Activated naive CD4-positive, alpha-beta T cell treated with anti-CD3 and anti-CD28 coated beads, Interleukin-2, amount 50 U/mL, for 24 hours (primary cell): ENCODE results near the gene SLC4A4.

ENCODE experiments used
- H3K27ac Mint-ChIP-seq: one replicate; pipeline ENCODE4 v1.8.0; 2021; ENCODE audit warnings: mild to moderate bottlenecking, mixed read lengths
- H3K27me3 Mint-ChIP-seq: one replicate; pipeline ENCODE4 v1.8.0; 2021; ENCODE audit warnings: mixed read lengths
- H3K36me3 Mint-ChIP-seq: one replicate; pipeline ENCODE4 v1.8.0; 2021; ENCODE audit warnings: mixed read lengths
- H3K4me1 Mint-ChIP-seq: one replicate; pipeline ENCODE4 v1.8.0; 2021; ENCODE audit warnings: mixed read lengths
- H3K4me3 Mint-ChIP-seq: one replicate; pipeline ENCODE4 v1.8.0; 2021; ENCODE audit warnings: mild to moderate bottlenecking, mixed read lengths
- H3K9me3 Mint-ChIP-seq: one replicate; pipeline ENCODE4 v1.8.0; 2021; ENCODE audit warnings: mixed read lengths

The SLC4A4 gene

GRCh38 chr4:71426381-71427042 lies 87.7 kb downstream of the SLC4A4 start:
- Mint-ChIP-seq H3K36me3 (no peaks in the 10 kb centered on the region), H3K4me3 (no peak overlapping the region), H3K4me1 (no peaks in the 10 kb centered on the region), H3K27me3 (peaks cover 3% of the 10 kb centered on the region), H3K27ac (no peak overlapping the region), H3K9me3 (no peaks in the 10 kb centered on the region)

GRCh38 chr4:71429106-71429505 lies 90.3 kb downstream of the SLC4A4 start:
- H3K4me3 Mint-ChIP-seq, result no peak overlapping the region
- H3K4me1 Mint-ChIP-seq, result no peaks in the 10 kb centered on the region
- peaks cover 5% of the 10 kb centered on the region for H3K27me3 Mint-ChIP-seq
- no peaks in the 10 kb centered on the region for H3K9me3 Mint-ChIP-seq
- no peak overlapping the region for H3K27ac Mint-ChIP-seq
- H3K36me3 Mint-ChIP-seq, result no peaks in the 10 kb centered on the region

- Mint-ChIP-seq H3K27me3 (peaks cover 7% of the 10 kb centered on the region), H3K9me3 (no peaks in the 10 kb centered on the region)
Measured at GRCh38 chr4:71429962-71430361, 91.1 kb downstream of the SLC4A4 start.

GRCh38 chr4:71430609-71431008 lies 91.8 kb downstream of the SLC4A4 start:
- peaks cover 7% of the 10 kb centered on the region for H3K27me3 Mint-ChIP-seq
- H3K4me3 Mint-ChIP-seq, result no peak overlapping the region
- no peaks in the 10 kb centered on the region for H3K4me1 Mint-ChIP-seq
- H3K27ac Mint-ChIP-seq, result no peak overlapping the region
- H3K36me3 Mint-ChIP-seq, result no peaks in the 10 kb centered on the region
- H3K9me3 Mint-ChIP-seq, result no peaks in the 10 kb centered on the region

More at GRCh38 chr4:71429962-71430361, 91.1 kb downstream of the SLC4A4 start:
- Mint-ChIP-seq H3K36me3 (no peaks in the 10 kb centered on the region), H3K27ac (no peak overlapping the region), H3K4me1 (no peaks in the 10 kb centered on the region), H3K4me3 (no peak overlapping the region)

- Mint-ChIP-seq H3K4me1 (no peaks in the 10 kb centered on the region), H3K27me3 (peaks cover 3% of the 10 kb centered on the region), H3K27ac (no peak overlapping the region), H3K4me3 (no peak overlapping the region), H3K9me3 (no peaks in the 10 kb centered on the region), H3K36me3 (no peaks in the 10 kb centered on the region)
Measured at GRCh38 chr4:71440612-71441011, 101.8 kb downstream of the SLC4A4 start.

GRCh38 chr4:71441186-71442169 lies 102.7 kb downstream of the SLC4A4 start:
- Mint-ChIP-seq H3K27ac (no peak overlapping the region), H3K27me3 (peaks cover 3% of the 10 kb centered on the region), H3K4me1 (no peaks in the 10 kb centered on the region), H3K4me3 (no peak overlapping the region), H3K9me3 (no peaks in the 10 kb centered on the region), H3K36me3 (no peaks in the 10 kb centered on the region)

GRCh38 chr4:71442336-71442735 lies 103.5 kb downstream of the SLC4A4 start:
- Mint-ChIP-seq H3K4me3 (no peak overlapping the region), H3K9me3 (no peaks in the 10 kb centered on the region), H3K27me3 (peaks cover 3% of the 10 kb centered on the region), H3K4me1 (no peaks in the 10 kb centered on the region), H3K27ac (no peak overlapping the region), H3K36me3 (no peaks in the 10 kb centered on the region)

GRCh38 chr4:71444395-71444794 lies 105.6 kb downstream of the SLC4A4 start:
- no peaks in the 10 kb centered on the region for H3K9me3 Mint-ChIP-seq
- no peaks in the 10 kb centered on the region for H3K36me3 Mint-ChIP-seq
- H3K4me1 Mint-ChIP-seq, result no peaks in the 10 kb centered on the region
- H3K27me3 Mint-ChIP-seq, result peaks cover 6% of the 10 kb centered on the region
- no peak overlapping the region for H3K27ac Mint-ChIP-seq
- no peak overlapping the region for H3K4me3 Mint-ChIP-seq

- Mint-ChIP-seq H3K4me1 (no peaks in the 10 kb centered on the region), H3K4me3 (no peak overlapping the region), H3K36me3 (no peaks in the 10 kb centered on the region), H3K9me3 (no peaks in the 10 kb centered on the region), H3K27me3 (peaks cover 6% of the 10 kb centered on the region), H3K27ac (no peak overlapping the region)
Measured at GRCh38 chr4:71445811-71446210, 107.0 kb downstream of the SLC4A4 start.

GRCh38 chr4:71446479-71447081 lies 107.8 kb downstream of the SLC4A4 start:
- Mint-ChIP-seq H3K36me3 (no peaks in the 10 kb centered on the region), H3K4me3 (no peak overlapping the region), H3K4me1 (no peaks in the 10 kb centered on the region), H3K27ac (no peak overlapping the region), H3K27me3 (peaks cover 6% of the 10 kb centered on the region), H3K9me3 (no peaks in the 10 kb centered on the region)

- H3K4me1 Mint-ChIP-seq, result no peaks in the 10 kb centered on the region
- no peaks in the 10 kb centered on the region for H3K9me3 Mint-ChIP-seq
- no peak overlapping the region for H3K4me3 Mint-ChIP-seq
- H3K36me3 Mint-ChIP-seq, result no peaks in the 10 kb centered on the region
- peaks cover 3% of the 10 kb centered on the region for H3K27me3 Mint-ChIP-seq
- no peak overlapping the region for H3K27ac Mint-ChIP-seq
Measured at GRCh38 chr4:71449040-71449439, 110.2 kb downstream of the SLC4A4 start.

- H3K27me3 Mint-ChIP-seq, result peaks cover 3% of the 10 kb centered on the region
- no peaks in the 10 kb centered on the region for H3K4me1 Mint-ChIP-seq
- no peak overlapping the region for H3K27ac Mint-ChIP-seq
- no peak overlapping the region for H3K4me3 Mint-ChIP-seq
- no peaks in the 10 kb centered on the region for H3K36me3 Mint-ChIP-seq
- no peaks in the 10 kb centered on the region for H3K9me3 Mint-ChIP-seq
Measured at GRCh38 chr4:71449878-71450277, 111.1 kb downstream of the SLC4A4 start.

- H3K4me3 Mint-ChIP-seq, result no peak overlapping the region
- H3K4me1 Mint-ChIP-seq, result no peaks in the 10 kb centered on the region
- peaks cover 3% of the 10 kb centered on the region for H3K27me3 Mint-ChIP-seq
- H3K9me3 Mint-ChIP-seq, result no peaks in the 10 kb centered on the region
- H3K27ac Mint-ChIP-seq, result no peak overlapping the region
- H3K36me3 Mint-ChIP-seq, result no peaks in the 10 kb centered on the region
Measured at GRCh38 chr4:71453531-71453930, 114.7 kb downstream of the SLC4A4 start.

- H3K27me3 Mint-ChIP-seq, result no peaks in the 10 kb centered on the region
- H3K4me1 Mint-ChIP-seq, result no peaks in the 10 kb centered on the region
- no peak overlapping the region for H3K27ac Mint-ChIP-seq
- no peaks in the 10 kb centered on the region for H3K9me3 Mint-ChIP-seq
- H3K4me3 Mint-ChIP-seq, result no peak overlapping the region
- no peaks in the 10 kb centered on the region for H3K36me3 Mint-ChIP-seq
Measured at GRCh38 chr4:71456841-71457240, 118.0 kb downstream of the SLC4A4 start.

GRCh38 chr4:71460371-71460770 lies 121.6 kb downstream of the SLC4A4 start:
- Mint-ChIP-seq H3K27ac (no peak overlapping the region), H3K36me3 (no peaks in the 10 kb centered on the region), H3K4me1 (no peaks in the 10 kb centered on the region), H3K9me3 (no peaks in the 10 kb centered on the region), H3K4me3 (no peak overlapping the region), H3K27me3 (no peaks in the 10 kb centered on the region)

- no peak overlapping the region for H3K27ac Mint-ChIP-seq
- H3K4me1 Mint-ChIP-seq, result no peaks in the 10 kb centered on the region
- H3K4me3 Mint-ChIP-seq, result no peak overlapping the region
- no peaks in the 10 kb centered on the region for H3K9me3 Mint-ChIP-seq
- no peaks in the 10 kb centered on the region for H3K36me3 Mint-ChIP-seq
- no peaks in the 10 kb centered on the region for H3K27me3 Mint-ChIP-seq
Measured at GRCh38 chr4:71461422-71461821, 122.6 kb downstream of the SLC4A4 start.
